Mesenchymal stem cell (in vitro differentiated cells and primary cell): Measurements from ENCODE around the gene TP53TG5.

Experiments used
- DNase-seq: peaks from one replicate; pipeline ENCODE4 v3.0.0-alpha.2; 2013
- H2AFZ ChIP-seq: one replicate; pipeline ENCODE4 v1.6.1; 2013; ENCODE audit warnings: low read depth, mild to moderate bottlenecking, control low read depth, inconsistent platforms, low read length, moderate library complexity
- H2AK5ac ChIP-seq: 2 replicates; pipeline ENCODE4 v1.6.1; 2013; ENCODE audit warnings: low read length, moderate library complexity, mild to moderate bottlenecking, inconsistent platforms; ENCODE audit not compliant: severe bottlenecking
- H2BK120ac ChIP-seq: one replicate; pipeline ENCODE4 v1.6.1; 2013; ENCODE audit warnings: low read depth, mild to moderate bottlenecking, inconsistent platforms, low read length, moderate library complexity
- H2BK12ac ChIP-seq, 2 experiments: one replicate each; pipeline ENCODE4 v1.6.1; 2013; ENCODE audit warnings: inconsistent platforms in 2 of 2, low read length in 2 of 2, mild to moderate bottlenecking in 2 of 2, moderate library complexity in 2 of 2, control low read depth in 1 of 2
- H2BK15ac ChIP-seq: one replicate; pipeline ENCODE4 v1.6.1; 2013; ENCODE audit warnings: mild to moderate bottlenecking, low read depth, inconsistent platforms; ENCODE audit not compliant: poor library complexity, severe bottlenecking
- H2BK5ac ChIP-seq: 2 replicates; pipeline ENCODE4 v1.6.1; 2013; ENCODE audit warnings: low read depth, mild to moderate bottlenecking, low read length, control low read depth, inconsistent platforms; ENCODE audit not compliant: poor library complexity, severe bottlenecking
- H3K14ac ChIP-seq, 2 experiments: one replicate each; pipeline ENCODE4 v1.6.1; 2013; ENCODE audit warnings: inconsistent platforms in 2 of 2, low read length in 2 of 2, control low read depth in 1 of 2, mild to moderate bottlenecking in 1 of 2, moderate library complexity in 1 of 2
- H3K18ac ChIP-seq, 2 experiments: one replicate each; pipeline ENCODE4 v1.6.1; 2013; ENCODE audit warnings: inconsistent platforms in 2 of 2, low read length in 2 of 2, control low read depth in 1 of 2, low read depth in 1 of 2, mild to moderate bottlenecking in 1 of 2
- H3K23ac ChIP-seq, 2 experiments: one replicate each; pipeline ENCODE4 v1.6.1; 2013; ENCODE audit warnings: inconsistent platforms in 2 of 2, low read length in 2 of 2, mild to moderate bottlenecking in 2 of 2, moderate library complexity in 2 of 2, control low read depth in 1 of 2
- H3K27ac ChIP-seq: 2 replicates; pipeline ENCODE4 v1.5.1; 2013; ENCODE audit warnings: mild to moderate bottlenecking, moderate library complexity, low read length, control low read depth, inconsistent platforms; ENCODE audit not compliant: poor library complexity, severe bottlenecking
- H3K27me3 ChIP-seq, 2 experiments: 2 replicates each; pipeline versions ENCODE4 v1.6.1 to v1.7.0; 2013; ENCODE audit warnings: low read length in 2 of 2, mild to moderate bottlenecking in 2 of 2, moderate library complexity in 2 of 2, control low read depth in 1 of 2, inconsistent platforms in 1 of 2; ENCODE audit not compliant: control insufficient read depth in 1 of 2, insufficient read depth in 1 of 2
- H3K36me3 ChIP-seq, 2 experiments: 2 replicates each; pipeline versions ENCODE4 v1.6.1 to v1.7.0; 2013; ENCODE audit warnings: low read length in 2 of 2, control low read depth in 1 of 2, inconsistent platforms in 1 of 2, low read depth in 1 of 2, mild to moderate bottlenecking in 1 of 2; ENCODE audit not compliant: insufficient read depth in 2 of 2, control insufficient read depth in 1 of 2
- H3K4ac ChIP-seq, 2 experiments: one replicate each; pipeline ENCODE4 v1.6.1; 2013; ENCODE audit warnings: inconsistent platforms in 2 of 2, low read length in 2 of 2, mild to moderate bottlenecking in 2 of 2, moderate library complexity in 2 of 2, control low read depth in 1 of 2, low read depth in 1 of 2
- H3K4me1 ChIP-seq: 2 replicates; pipeline ENCODE4 v1.6.1; 2013; ENCODE audit warnings: low read depth, low read length, control low read depth; ENCODE audit not compliant: control insufficient read depth, insufficient read depth
- H3K4me2 ChIP-seq: 2 replicates; pipeline ENCODE4 v1.6.1; 2013; ENCODE audit warnings: low read length, mild to moderate bottlenecking, inconsistent platforms; ENCODE audit not compliant: poor library complexity, severe bottlenecking
- H3K4me3 ChIP-seq, 2 experiments: 2 replicates each; pipeline versions ENCODE4 v1.5.1 to v1.7.0; 2013; ENCODE audit warnings: low read length in 2 of 2, mild to moderate bottlenecking in 2 of 2, control low read depth in 1 of 2, low read depth in 1 of 2; ENCODE audit not compliant: insufficient read depth in 1 of 2
- H3K79me1 ChIP-seq: replicated peaks from 2 replicates; pipeline ENCODE4 v1.6.1; 2013; ENCODE audit warnings: mild to moderate bottlenecking, control low read depth, low read length, inconsistent platforms; ENCODE audit not compliant: poor library complexity, severe bottlenecking
- H3K9ac ChIP-seq: 2 replicates; pipeline ENCODE4 v1.7.0; 2013; ENCODE audit warnings: mild to moderate bottlenecking, low read length, moderate library complexity
- H3K9me3 ChIP-seq: 2 replicates; pipeline ENCODE4 v1.7.0; 2013; ENCODE audit warnings: mild to moderate bottlenecking, low read length; ENCODE audit not compliant: control insufficient read depth
- H4K8ac ChIP-seq: one replicate; pipeline ENCODE4 v1.6.1; 2013; ENCODE audit warnings: inconsistent platforms, mild to moderate bottlenecking, low read length, moderate library complexity
- H4K91ac ChIP-seq: one replicate; pipeline ENCODE4 v1.6.1; 2013; ENCODE audit warnings: mild to moderate bottlenecking, low read length, inconsistent platforms
- WGBS: methylation state at CpG from one replicate; pipeline ENCODE4 v1.1.7; 2013; ENCODE audit warnings: mixed read lengths; 5-methylcytosine and 5-hydroxymethylcytosine counted together

Gene TP53TG5

GRCh38 chr20:45409521-45410272 lies 31.6 kb upstream of the TP53TG5 start:
- Histone ChIP-seq H3K36me3 (peaks cover 14 to 16% of the 10 kb centered on the region in 2 experiments), H3K4me3 (no peak overlapping the region), H2AFZ (no peak overlapping the region), H3K79me1 (peaks cover 5% of the 10 kb centered on the region), H3K27ac (no peak overlapping the region), H4K8ac (no peak overlapping the region), H4K91ac (no peak overlapping the region), H3K9me3 (no peaks in the 10 kb centered on the region), H3K4ac (no peak overlapping the region), H3K27me3 (peaks cover 0 to 3% of the 10 kb centered on the region in 2 experiments), H3K4me1 (peaks cover 14% of the 10 kb centered on the region), H3K23ac (no peak overlapping the region), H2BK5ac (no peak overlapping the region), H2AK5ac (no peak overlapping the region), H2BK120ac (no peak overlapping the region), H2BK12ac (no peak overlapping the region), H3K9ac (no peak overlapping the region), H3K14ac (no peak overlapping the region), H3K18ac (no peak overlapping the region), H3K4me2 (no peak overlapping the region), H2BK15ac (no peak overlapping the region)
- 92% methylated on average over 5 of the region's 7 CpGs for WGBS
- no peak for DNase-seq

GRCh38 chr20:45408646-45409213 lies 30.6 kb upstream of the TP53TG5 start:
- no peak overlapping the region for H3K18ac ChIP-seq
- H3K9ac ChIP-seq: no peak overlapping the region
- no peak overlapping the region for H3K4me2 ChIP-seq
- DNase-seq: no peak
- H3K4ac ChIP-seq: no peak overlapping the region
- no peak overlapping the region for H2AK5ac ChIP-seq
- no peak overlapping the region for H3K14ac ChIP-seq
- H3K27me3 ChIP-seq: peaks cover 0 to 3% of the 10 kb centered on the region in 2 experiments
- no peak overlapping the region for H2BK5ac ChIP-seq
- no peak overlapping the region for H2BK120ac ChIP-seq
- H2BK12ac ChIP-seq: no peak overlapping the region
- H3K79me1 ChIP-seq: peaks cover 5% of the 10 kb centered on the region
- H3K4me1 ChIP-seq: peaks cover 14% of the 10 kb centered on the region
- H2AFZ ChIP-seq: no peak overlapping the region
- peaks cover 14 to 16% of the 10 kb centered on the region in 2 experiments for H3K36me3 ChIP-seq
- H3K9me3 ChIP-seq: no peaks in the 10 kb centered on the region
- WGBS: 94% methylated on average over 6 of the region's 7 CpGs
- H3K23ac ChIP-seq: no peak overlapping the region
- no peak overlapping the region for H4K8ac ChIP-seq
- no peak overlapping the region for H3K4me3 ChIP-seq
- H4K91ac ChIP-seq: no peak overlapping the region
- H2BK15ac ChIP-seq: no peak overlapping the region
- H3K27ac ChIP-seq: no peak overlapping the region

- no peak within 1 kb of the TSS for H3K4ac ChIP-seq
- H3K4me2 ChIP-seq: peak within 1 kb of the TSS; percentile 93
- H2BK12ac ChIP-seq: no peak within 1 kb of the TSS
- H4K91ac ChIP-seq: no peak within 1 kb of the TSS
- H2BK5ac ChIP-seq: no peak within 1 kb of the TSS
- no peaks in the 10 kb centered on the region for H3K9me3 ChIP-seq
- peaks cover 14% of the 10 kb centered on the region for H3K4me1 ChIP-seq
- no peak within 1 kb of the TSS for H2AK5ac ChIP-seq
- no peak for DNase-seq
- H3K27me3 ChIP-seq: peaks cover 0 to 3% of the 10 kb centered on the region in 2 experiments
- no peak within 1 kb of the TSS for H2BK120ac ChIP-seq
- no peak within 1 kb of the TSS for H3K14ac ChIP-seq
- H3K79me1 ChIP-seq: peaks cover 5% of the 10 kb centered on the region
- no peak within 1 kb of the TSS for H2AFZ ChIP-seq
- peak within 1 kb of the TSS; percentile 87 for H3K9ac ChIP-seq
- no peak within 1 kb of the TSS for H2BK15ac ChIP-seq
- peak within 1 kb of the TSS; percentile 72 to 82 for H3K4me3 ChIP-seq
- no peak within 1 kb of the TSS for H3K23ac ChIP-seq
- H3K18ac ChIP-seq: peak within 1 kb of the TSS in 1 of 2 experiments; percentile 41
- no peak within 1 kb of the TSS for H4K8ac ChIP-seq
- WGBS: 95% methylated on average over 19 of the region's 21 CpGs
- H3K27ac ChIP-seq: no peak within 1 kb of the TSS
- H3K36me3 ChIP-seq: peaks cover 14 to 16% of the 10 kb centered on the region in 2 experiments
These were observed 29.9 kb upstream of the TP53TG5 start, which contains the start of gene DBNDD2 for GRCh38 chr20:45407783-45408645. TSS of gene DBNDD2 (plus strand) at chr20:45408289. CDS start at chr20:45408468, 179 bp downstream.
